ENCODE data around the gene CPEB1.

The CPEB1 gene

DNA sequence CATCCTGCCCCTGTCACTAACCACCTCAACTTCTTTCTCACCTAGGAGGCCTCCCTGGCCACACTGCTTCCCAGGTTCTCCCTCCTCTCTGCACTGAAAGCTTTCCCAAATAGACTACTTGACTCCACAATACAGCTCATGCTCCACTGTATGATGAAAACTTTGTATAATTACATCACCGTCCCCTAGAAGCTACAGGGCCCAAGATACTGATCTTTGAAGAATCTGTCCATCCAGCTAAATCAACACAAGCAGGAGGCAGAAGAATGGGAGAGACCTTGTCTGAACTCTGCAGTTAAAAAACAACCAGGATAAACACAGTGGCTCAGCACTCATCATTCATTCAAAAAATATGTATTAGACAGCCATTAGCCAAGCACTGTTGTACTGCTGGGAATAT, 80.5 kb downstream of the CPEB1 start:
- no peak overlapping the region for H3K27ac ChIP-seq (replicated peaks)
- no peak for TF ChIP-seq SPI1 (IDR thresholded peaks at IDR 0.05; ENCODE audit: borderline replicate concordance, low read depth)
- no peak for TF ChIP-seq POLR2AphosphoS5 (IDR thresholded peaks at IDR 0.05; ENCODE audit: low read depth)
- TF ChIP-seq, protein P1, sequence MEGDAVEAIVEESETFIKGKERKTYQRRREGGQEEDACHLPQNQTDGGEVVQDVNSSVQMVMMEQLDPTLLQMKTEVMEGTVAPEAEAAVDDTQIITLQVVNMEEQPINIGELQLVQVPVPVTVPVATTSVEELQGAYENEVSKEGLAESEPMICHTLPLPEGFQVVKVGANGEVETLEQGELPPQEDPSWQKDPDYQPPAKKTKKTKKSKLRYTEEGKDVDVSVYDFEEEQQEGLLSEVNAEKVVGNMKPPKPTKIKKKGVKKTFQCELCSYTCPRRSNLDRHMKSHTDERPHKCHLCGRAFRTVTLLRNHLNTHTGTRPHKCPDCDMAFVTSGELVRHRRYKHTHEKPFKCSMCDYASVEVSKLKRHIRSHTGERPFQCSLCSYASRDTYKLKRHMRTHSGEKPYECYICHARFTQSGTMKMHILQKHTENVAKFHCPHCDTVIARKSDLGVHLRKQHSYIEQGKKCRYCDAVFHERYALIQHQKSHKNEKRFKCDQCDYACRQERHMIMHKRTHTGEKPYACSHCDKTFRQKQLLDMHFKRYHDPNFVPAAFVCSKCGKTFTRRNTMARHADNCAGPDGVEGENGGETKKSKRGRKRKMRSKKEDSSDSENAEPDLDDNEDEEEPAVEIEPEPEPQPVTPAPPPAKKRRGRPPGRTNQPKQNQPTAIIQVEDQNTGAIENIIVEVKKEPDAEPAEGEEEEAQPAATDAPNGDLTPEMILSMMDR (IDR thresholded peaks at IDR 0.05; ENCODE audit: insufficient read depth, low read length) = no peak
- TF ChIP-seq, protein P2, sequence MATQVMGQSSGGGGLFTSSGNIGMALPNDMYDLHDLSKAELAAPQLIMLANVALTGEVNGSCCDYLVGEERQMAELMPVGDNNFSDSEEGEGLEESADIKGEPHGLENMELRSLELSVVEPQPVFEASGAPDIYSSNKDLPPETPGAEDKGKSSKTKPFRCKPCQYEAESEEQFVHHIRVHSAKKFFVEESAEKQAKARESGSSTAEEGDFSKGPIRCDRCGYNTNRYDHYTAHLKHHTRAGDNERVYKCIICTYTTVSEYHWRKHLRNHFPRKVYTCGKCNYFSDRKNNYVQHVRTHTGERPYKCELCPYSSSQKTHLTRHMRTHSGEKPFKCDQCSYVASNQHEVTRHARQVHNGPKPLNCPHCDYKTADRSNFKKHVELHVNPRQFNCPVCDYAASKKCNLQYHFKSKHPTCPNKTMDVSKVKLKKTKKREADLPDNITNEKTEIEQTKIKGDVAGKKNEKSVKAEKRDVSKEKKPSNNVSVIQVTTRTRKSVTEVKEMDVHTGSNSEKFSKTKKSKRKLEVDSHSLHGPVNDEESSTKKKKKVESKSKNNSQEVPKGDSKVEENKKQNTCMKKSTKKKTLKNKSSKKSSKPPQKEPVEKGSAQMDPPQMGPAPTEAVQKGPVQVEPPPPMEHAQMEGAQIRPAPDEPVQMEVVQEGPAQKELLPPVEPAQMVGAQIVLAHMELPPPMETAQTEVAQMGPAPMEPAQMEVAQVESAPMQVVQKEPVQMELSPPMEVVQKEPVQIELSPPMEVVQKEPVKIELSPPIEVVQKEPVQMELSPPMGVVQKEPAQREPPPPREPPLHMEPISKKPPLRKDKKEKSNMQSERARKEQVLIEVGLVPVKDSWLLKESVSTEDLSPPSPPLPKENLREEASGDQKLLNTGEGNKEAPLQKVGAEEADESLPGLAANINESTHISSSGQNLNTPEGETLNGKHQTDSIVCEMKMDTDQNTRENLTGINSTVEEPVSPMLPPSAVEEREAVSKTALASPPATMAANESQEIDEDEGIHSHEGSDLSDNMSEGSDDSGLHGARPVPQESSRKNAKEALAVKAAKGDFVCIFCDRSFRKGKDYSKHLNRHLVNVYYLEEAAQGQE (IDR thresholded peaks at IDR 0.05; ENCODE audit: insufficient replicate concordance, low read depth) = no peak
- TF ChIP-seq GABPA (IDR thresholded peaks at IDR 0.05; ENCODE audit: low read depth) = no peak
- H3K4me3 ChIP-seq (replicated peaks; ENCODE audit: insufficient read depth, low read length) = no peak overlapping the region
- H3K27me3 ChIP-seq (ENCODE audit: insufficient read depth, poor library complexity, severe bottlenecking) = peaks cover 10% of the 10 kb centered on the region
- DNase-seq (ENCODE audit: low read depth in 1 of 2, low spot score in 1 of 2) = no peak

DNA sequence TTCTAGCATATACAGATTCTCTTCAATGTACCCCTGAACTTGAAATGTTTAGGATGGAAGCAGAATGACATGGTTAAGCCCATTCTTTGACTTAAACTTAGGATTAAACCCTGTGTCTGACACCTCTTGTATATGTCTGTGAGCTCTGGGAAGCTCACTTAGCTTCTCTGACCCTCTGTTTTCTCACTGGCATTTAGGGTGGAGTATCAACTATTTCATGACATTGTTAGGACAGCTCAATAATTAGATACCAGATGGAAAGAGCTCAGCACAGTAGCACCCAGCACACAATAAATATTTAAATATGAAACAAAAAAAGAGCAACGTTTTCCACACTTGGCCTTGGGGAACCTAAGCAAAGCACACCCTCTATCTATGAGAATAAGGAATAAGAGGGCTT, 88.7 kb downstream of the CPEB1 start:
- DNase-seq (ENCODE audit: low read depth in 1 of 2, low spot score in 1 of 2) = no peak
- Histone ChIP-seq H3K27me3 (ENCODE audit: insufficient read depth, poor library complexity, severe bottlenecking) (peaks cover 3% of the 10 kb centered on the region), H3K4me3 (replicated peaks; ENCODE audit: insufficient read depth, low read length) (no peak overlapping the region), H3K27ac (replicated peaks) (no peak overlapping the region)
- TF ChIP-seq, protein P1 (IDR thresholded peaks at IDR 0.05; ENCODE audit: insufficient read depth, low read length) = no peak
- TF ChIP-seq GABPA (IDR thresholded peaks at IDR 0.05; ENCODE audit: low read depth) (no peak), POLR2AphosphoS5 (IDR thresholded peaks at IDR 0.05; ENCODE audit: low read depth) (no peak), SPI1 (IDR thresholded peaks at IDR 0.05; ENCODE audit: borderline replicate concordance, low read depth) (no peak)
- TF ChIP-seq, protein P2 (IDR thresholded peaks at IDR 0.05; ENCODE audit: insufficient replicate concordance, low read depth) = no peak

DNA sequence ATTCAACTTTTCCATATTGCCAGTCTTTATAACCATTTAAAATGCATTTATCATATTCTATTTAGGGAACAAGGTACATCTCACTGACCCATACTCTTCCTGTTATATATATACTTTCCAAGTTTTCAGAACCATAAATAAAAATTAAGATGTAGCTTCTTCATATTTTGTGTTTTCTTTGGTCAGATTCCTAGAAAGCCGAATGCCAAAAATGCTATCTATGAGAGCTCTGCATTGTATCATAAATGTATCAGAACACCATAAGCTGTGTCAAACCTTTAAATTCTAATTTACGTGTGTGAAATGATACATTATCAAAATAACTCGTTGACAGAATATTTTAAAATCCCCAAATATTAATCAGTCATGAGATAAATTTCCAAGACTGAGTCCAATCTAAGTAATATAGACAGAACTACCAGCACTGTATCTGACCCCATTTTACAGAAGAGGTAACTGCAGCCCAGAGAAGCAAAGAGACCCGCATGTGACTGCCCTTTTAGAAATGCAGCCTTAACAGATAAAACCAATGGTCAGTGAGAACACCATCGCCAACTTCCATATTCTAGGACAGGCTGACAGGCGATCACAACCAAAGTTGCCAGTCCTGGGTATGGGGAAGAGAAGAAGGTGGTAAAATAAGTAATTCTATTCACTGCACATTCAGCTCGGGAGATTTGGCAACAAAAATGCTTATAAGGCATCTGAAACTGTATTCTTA, 90.7 kb downstream of the CPEB1 start:
- DNase-seq (ENCODE audit: low read depth in 1 of 2, low spot score in 1 of 2) = no peak
- H3K27me3 ChIP-seq (ENCODE audit: insufficient read depth, poor library complexity, severe bottlenecking) = peaks cover 3% of the 10 kb centered on the region
- TF ChIP-seq SPI1 (IDR thresholded peaks at IDR 0.05; ENCODE audit: borderline replicate concordance, low read depth) = no peak
- TF ChIP-seq, protein P2 (IDR thresholded peaks at IDR 0.05; ENCODE audit: insufficient replicate concordance, low read depth) = no peak
- TF ChIP-seq, protein P1 (IDR thresholded peaks at IDR 0.05; ENCODE audit: insufficient read depth, low read length) = no peak
- no peak for TF ChIP-seq GABPA (IDR thresholded peaks at IDR 0.05; ENCODE audit: low read depth)
- TF ChIP-seq POLR2AphosphoS5 (IDR thresholded peaks at IDR 0.05; ENCODE audit: low read depth) = no peak
- H3K27ac ChIP-seq (replicated peaks) = no peak overlapping the region
- H3K4me3 ChIP-seq (replicated peaks; ENCODE audit: insufficient read depth, low read length) = no peak overlapping the region

All from HL-60 (cell line).